HT-29 (cell line): ENCODE measurements around the gene NXPH1. TPM values are rescaled to one million over a fixed set of nuclear protein-coding genes. Genes with fewer than 3 reads are reported as not detected.

ENCODE experiments used
- DNase-seq: peaks from one replicate; pipeline ENCODE4 v3.0.0-alpha.2; 2015; ENCODE audit warnings: low spot score
- total RNA-seq: library from RNA; depleted of rRNA; stranded (reverse); fragments of >200 nt; shearing (Covaris generic); gene quantifications from 2 replicates; pipeline ENCODE4 v1.2.3, GENCODE V29; 2014; rRNA removed

The NXPH1 gene
- not detected in 2 replicates for total RNA-seq

DNA sequence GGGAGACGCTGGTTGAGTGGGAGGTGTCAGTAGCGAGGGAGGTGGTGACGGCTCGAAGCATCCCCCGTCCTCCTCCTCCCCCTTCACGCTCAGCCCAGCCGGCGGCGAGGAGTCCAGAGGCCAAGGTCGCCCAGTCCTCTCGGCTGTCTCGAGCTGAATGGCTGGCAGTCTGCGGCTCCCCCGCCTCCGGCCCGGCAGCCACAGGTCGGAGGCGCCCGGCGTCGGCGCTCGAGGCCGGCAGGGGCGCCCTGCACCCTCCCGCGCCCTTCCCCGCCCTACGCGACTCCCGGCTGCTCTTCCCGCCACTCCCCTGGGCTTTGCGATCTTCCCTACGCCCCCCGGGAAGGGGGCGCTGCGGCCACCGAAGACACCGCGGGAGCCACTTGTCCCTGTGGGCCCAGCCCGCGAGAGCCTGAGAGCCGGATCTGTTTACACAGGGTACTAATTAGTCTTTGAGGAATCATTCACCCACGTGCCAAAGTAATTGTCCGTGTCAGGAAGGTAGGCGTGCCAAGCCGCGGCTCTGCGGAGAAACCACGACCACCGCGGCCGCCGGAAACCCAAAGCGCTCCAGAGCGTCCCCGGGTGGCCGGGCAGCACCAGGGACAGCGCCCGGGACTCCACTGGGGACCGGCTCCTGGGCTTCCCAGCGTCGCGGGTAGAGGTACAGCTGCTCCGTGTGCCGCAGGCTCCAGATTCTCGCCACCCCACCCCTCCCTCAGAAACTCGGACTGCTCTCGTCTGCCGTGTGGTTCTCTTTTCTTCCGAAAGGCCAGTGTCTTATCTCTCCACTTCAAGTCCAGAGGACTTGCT lies at the start of gene NXPH1:
Gene NXPH1, plus strand, starts transcription at position 133 of the 813 bp plus-strand sequence.
- DNase-seq: no peak

DNA sequence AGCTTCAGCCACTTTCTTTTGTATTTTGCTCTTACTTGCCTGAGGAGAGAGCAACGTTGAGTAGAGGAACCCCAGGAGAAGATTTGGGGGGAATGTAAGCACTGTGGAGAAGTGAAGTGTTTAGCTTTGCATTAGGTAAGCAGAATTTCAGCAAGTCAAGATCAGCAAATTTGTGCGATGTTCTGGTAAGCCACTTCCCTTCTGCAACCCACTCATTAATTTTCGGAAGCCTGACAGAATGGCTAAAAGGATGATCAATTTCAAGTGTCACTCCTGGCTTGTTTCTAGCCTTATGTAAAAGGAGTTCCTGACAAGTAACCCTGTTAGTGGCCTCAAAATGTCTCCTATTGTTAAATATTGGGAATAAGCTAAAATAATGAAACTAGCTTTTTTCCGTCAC lies 48.5 kb upstream of the NXPH1 start:
- no peak for DNase-seq

DNA sequence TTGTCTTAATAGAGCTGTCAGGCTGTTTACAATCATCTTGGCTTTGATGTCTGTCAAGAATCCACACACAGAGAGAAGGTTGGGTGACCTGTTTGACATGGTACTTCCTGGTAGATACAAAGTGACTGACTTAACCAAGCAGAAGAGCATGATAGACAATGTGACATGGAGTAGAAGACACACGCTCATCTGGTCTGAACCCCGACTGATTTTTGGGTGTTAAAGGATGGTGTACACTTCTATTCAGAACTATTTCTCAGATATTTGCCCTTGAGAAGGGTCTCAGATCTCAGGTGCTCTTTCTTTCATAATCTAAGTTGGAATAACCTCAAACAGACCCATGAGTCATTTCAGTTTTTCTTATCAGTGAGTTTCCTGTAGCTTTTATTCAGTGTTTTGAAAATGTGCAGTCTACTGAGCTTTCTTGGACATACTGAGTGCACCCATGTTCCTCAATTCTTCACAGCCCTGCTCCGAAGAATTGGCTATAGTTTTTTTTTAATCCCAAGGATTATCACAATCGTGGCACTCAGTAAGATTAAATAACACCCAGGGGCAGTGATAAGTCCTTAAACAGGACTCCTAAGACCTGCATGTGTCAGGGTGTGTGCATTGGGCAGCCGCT lies 46.4 kb upstream of the NXPH1 start:
- DNase-seq: no peak

DNA sequence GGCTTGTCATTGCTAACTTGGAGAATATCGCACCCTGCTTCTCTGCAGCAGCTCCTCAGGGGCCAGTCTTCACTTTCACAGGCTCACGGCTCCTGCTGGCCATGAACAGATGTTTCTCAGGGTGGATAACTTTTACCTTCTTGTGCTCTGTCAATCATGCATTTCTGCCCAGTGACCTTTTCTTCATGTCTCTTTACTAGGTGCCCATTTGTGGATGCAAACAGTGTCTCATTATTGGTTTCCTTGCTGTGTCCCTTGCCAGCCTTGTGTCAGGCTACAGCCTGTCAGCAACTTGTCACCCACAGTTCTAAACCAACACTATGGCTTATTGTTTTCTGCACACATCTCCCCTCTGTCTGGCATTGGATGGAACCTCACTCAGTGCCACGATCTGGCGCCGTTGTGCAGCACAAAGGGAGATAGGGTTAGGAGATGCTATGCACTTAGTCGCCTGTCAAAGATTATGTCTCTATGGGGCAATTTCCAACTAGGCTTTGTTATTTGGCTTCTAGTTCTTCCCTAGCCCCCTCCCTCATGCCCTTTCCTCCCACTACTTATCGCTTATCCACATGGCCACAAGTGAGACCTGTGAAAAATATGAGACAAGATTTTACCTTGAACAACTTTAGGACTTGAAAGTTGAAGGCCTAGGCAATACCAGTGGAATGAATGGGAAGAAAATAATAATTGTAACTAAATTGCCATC lies 45.7 kb upstream of the NXPH1 start:
- DNase-seq: no peak

DNA sequence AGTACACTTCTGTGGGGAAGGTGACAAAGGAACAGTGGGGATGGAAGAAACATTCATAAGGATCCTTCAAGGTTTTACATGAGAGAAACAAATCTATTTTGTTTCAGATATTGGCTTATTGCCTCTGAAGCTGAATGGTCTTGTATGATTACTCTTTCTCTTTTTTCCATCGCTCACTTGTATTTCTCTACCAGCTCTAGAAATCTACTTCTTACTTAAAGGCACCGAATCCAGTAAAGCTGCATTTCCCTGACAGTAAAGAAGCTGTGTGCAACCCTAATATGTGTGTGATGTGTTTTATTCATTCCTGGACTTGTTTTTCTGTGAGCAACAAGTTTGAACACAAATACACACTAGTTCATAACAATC lies 45.2 kb upstream of the NXPH1 start:
- no peak for DNase-seq

DNA sequence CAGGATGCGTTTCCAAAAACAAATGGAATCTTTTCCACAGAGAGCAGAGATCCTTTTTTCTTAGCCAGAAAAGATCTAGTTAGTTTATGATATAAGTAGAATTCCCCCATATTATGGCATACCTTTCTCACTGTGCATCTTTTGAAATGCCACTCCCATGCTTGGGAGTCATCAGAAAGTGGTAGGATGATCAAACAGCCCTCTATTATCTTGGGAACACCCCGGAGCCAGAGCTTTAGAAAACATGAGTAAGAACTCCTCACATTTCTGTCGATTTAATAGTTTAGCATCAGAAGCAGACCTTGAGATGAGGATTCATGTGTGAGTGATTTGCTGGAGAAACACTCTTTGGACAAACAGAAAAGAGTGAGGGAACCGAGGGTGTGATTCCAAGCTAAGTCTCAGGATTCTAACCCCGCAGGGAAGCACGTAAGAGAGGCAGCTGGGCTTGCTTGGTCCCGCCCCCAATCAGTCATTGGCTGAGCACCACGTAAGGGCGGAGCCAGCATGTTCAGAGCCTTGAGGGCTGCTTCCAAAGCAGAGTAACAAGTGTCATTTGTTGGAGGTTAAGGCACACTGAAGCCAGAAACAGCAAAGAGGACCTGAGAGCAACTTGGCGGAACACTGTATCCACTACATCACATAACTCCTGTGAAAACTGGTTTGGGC lies 43.7 kb upstream of the NXPH1 start:
- peak; percentile 13 for DNase-seq

DNA sequence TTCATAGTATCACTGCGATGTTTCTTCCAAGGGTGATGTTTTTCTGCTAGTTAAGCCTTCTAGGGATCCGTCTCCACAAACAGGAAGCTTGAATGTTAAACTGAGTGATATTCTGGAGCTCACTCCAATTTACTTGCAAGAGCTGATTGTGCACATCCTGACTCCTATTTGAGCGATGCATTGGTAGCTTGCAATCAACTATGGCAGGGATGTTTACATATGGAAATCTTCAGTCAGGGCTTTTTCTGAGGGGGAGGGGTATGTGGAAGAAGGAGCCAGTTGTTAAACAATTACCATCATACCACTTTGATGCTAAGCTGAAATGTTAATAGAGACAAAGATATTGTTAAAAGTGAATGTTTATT lies 43.2 kb upstream of the NXPH1 start:
- no peak for DNase-seq

DNA sequence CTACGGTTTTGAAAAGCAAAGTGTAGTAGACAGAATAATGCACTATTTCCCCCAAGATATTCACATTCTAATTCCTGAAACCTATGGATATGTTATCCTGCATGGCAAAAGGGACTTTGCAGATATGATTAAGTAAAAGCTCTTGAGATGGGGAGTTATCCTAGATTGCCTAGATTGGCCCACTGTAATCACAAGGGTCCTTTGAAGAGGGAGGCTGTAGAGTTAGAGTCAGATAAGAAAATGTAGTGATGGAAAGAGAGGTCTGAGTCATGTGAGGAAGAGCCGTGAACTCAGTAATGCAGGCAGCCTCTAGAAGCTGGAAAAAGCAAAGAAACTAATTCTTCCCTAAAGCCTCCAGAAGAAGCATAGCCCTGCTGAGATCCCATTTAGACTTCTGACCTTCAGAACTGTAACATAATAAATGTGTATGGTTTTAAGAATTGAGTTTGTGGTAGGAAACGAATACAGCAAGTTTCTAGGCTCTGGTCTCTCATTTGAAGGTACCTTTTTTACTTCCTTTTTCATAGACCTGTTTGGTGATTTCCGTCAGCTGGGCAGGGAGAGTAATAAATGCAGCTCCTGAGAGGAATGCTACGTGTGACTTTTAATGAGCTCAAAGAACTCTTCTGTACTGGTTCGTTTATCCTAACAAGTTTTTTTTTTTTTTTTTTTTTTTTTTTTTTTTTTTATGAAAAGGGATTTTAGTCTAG lies 41.9 kb upstream of the NXPH1 start:
- no peak for DNase-seq

DNA sequence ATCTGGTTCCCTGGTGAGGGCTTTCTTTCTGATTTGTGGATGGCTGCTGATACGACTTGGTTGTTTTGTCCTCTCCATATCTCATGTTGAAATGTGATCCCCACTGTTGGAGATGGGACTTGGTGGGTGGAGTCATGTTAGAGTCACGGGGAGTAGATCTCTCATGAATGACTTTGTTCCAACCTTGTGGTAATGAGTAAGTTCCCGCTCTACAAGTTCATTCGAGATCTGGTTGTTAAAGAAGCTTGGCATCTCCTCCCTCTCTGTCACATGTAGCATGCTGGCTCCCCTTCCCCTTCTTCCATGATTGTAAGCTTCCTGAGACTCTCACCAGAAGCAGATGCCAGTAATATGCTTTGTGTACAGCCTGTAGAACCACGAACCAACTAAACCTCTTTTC lies 37.1 kb upstream of the NXPH1 start:
- DNase-seq: no peak

DNA sequence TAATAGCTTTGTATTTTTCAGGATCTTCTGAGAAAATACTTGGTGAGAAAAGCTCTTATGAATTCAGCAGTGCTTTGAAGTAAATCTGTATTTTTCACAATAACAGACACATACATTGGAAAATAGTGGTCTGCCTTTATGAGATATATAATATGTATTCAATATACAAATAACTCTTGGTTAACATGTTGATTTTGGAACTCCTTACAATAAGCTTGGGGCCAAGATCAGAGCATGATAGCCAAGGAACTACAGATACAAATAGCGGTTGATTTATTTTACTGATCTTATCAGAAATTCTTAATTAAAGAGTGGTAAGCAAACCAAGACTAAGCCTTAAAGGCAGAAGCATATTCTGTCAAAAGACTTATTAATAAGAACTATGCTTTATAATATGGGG lies 24.5 kb upstream of the NXPH1 start:
- DNase-seq: no peak

DNA sequence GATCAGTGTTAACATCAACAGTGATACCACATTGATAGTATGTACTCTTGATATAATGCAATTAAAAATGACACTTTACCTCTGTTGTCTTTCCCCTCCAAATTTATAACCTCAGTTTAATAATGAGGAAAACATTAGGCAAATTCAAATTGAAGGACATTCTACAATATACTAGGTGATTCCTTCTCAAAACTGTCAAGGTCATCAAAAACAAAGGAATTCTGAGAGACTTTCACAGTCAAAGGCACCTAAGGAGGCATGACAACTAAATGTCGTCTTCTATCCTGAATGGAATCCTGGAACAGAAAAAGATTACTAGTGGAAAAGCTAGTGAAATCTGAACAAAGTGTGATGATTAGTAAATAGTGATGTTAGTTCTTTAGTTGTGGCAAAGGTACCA lies 22.3 kb upstream of the NXPH1 start:
- no peak for DNase-seq

DNA sequence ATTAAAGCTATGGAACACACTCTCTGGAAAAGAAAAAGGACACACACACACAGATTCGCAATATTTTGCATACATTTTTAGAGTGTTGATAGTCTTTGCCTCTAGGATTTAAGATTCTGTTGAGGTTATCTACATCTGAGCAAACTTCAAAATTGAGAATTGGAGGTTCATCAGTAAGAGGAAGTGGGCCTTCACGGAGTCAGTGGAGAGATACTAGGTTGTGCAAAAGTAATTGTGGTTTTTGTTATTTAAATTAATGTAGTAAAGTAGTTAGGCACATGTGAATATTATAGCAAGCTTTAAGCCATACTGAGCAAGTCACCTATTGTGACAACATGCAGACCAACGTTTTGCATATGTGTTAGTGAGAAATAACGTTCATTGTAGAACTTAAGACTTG lies 19.8 kb upstream of the NXPH1 start:
- DNase-seq: no peak

DNA sequence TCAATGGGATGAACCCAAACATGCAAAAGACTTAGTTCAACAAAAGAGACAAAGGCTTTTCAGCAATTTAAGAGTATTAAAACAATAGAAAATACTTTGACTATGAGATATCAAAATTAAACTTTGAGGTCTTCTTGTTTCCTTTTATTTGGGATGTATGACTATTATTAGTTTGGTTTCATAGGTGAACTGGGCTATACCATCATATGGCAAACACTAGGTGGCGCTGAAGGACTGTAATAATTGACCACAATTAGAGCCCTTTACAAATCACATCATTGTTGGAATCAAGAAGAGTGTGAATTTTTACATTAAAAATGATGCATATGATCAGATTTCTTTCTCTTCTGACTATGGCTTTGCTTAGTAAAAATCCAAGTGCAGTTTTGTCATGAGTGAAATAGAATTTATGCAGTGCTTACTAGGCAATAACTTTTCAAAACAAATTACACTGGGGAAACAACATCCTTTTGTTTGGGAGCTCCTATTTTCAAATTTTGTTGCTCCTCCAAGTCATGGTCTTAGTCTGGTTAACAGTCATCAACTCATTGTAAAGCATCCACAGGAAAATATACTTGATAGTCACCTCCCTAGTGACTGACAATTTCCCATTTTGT lies 14.7 kb upstream of the NXPH1 start:
- DNase-seq: peak; percentile 82

DNA sequence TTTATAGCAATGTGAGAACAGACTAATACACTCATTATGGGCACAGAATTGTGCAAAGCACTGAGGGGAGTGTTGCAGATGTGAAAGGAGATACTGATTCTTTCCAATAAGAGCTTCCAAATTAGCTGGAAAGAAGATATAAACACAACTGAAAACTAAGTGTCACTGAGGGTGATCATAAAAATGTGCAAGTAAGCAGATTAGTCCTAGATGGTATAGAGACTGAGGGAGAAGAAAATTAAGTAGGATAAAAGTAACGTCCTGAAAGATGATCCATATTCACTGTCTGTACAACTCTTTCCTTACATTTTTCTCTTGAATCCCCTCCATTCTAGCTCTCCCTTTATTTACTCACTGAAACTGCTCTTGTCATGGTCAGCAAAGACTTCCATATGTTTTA lies 11.2 kb upstream of the NXPH1 start:
- no peak for DNase-seq

DNA sequence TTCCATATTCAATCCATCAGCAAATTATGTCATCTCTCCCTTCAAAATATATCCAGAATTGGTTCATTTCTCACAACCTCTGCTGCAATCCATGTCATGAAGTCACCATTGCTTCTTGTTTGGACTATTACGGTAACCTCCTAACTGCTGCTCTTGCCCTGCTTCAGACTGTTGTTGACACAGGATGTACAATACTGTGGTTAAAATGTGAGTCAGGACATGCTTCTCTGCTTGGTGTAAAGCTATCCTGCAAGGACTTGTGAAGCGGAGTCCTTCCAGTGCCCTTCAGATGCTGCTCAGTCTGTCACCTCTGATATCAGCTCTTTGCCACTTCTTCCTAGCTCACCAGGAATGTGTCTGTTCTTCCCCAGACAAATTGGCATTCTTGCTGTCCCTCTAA lies 10.4 kb upstream of the NXPH1 start:
- no peak for DNase-seq

DNA sequence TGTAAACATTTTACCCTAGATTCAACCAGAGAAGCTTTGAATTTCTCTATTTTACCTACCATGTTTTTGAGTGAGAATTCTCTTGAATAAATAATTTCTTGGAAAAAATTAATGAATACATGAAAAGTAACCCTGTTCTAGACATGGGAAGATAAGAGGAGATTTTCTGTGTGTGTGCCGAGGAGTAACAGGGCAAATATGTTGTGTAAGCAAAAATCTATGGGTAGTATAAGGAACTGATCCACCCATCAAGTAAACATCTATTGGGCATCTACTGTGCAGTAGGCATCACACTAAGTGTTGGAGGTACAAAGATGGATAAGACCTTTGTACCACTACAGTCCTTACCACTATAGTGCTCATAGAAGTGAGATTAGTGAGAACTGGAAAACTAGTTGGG lies 8.2 kb upstream of the NXPH1 start:
- no peak for DNase-seq

DNA sequence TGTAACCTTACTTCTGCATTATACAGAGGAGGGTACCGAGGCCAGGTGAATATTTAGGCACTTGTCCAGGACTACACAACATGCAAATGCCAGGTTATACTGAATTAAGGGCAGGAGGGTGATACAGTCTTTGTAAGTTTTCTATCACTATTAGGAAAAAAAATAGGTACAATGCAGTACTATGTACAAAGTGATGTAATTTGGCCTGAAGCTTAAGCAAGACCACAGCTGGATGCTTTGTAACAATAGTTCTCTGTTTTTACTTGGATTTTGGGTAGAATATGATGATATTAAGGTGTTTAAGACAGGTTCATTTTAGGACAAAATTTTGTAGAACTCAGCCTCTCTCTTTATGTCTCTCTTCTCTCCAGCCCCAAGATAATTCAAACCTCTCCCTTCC lies 2.8 kb upstream of the NXPH1 start:
- DNase-seq: no peak

DNA sequence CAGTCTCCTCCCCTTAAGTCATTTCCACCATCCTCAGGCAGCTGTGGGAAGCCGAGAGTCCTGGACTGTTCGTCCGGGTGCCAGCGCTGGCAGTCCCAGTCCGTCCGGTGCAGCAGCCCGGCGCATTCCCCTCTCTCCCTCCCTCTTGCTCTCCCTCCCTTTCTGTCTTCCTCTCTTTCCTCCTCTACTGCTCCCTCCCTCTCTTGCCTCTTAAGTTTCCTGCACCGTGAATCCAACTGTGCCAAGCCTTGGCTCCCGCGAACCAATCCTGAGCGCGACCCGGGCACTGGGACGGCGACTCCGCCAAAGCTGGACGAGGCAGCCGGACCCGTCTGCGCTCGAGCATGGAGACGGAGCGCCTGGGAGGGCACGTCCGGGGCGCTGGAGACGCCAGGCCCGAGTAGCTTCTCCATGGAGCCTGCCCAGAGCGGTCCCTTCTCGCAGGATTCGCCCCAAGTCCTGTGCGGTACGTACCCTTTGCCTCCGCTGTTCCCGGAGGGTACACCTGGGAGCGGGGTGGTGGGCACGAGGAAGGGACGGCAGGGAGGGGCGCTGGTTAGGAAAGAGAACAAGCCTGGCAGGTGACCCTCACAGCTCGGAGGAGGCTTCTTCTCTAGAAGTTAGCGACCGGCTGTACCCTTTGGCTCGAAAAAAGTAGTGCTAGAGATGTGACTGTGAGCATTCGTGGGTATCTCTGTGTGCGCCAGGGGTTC lies 1.0 kb downstream of the NXPH1 start:
- DNase-seq: no peak

DNA sequence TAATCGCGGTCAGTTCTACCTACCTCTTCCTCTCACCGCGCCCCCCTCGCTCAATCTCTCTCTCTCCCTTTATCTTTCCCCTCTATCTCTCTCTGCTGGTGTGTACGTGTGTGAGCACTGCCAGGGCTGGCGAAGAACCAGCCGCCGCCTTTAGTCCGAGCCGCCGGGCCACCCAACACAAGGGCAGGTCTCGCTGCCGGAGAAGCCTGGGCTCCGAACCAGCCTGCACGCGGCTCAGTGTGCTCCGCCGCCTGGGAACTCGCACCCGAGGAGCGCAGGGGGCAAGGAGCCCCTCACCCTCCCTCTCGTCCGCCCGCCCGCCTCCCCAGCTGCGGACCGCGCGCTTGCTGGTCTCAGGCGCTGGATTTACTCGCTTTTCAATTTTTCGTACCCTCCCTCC lies 1.7 kb downstream of the NXPH1 start:
- DNase-seq: no peak
